Epithelial cell of prostate (primary cell): ENCODE results near the gene DPAGT1.
"Not testable (repeated sequence)": the region's sequence is repeated elsewhere in the genome, so short reads cannot be mapped to it uniquely, and the experiment has no call there.

ENCODE experiments used
- DNase-seq: peaks from one replicate; pipeline ENCODE4 v3.0.0-alpha.2; 2011; ENCODE audit warnings: low read depth, low spot score
- H3K27ac ChIP-seq: fragments of 450-650 bp; 2 replicates; pipeline ENCODE4 v1.5.1; 2017; ENCODE audit warnings: mild to moderate bottlenecking

Gene DPAGT1

DNA sequence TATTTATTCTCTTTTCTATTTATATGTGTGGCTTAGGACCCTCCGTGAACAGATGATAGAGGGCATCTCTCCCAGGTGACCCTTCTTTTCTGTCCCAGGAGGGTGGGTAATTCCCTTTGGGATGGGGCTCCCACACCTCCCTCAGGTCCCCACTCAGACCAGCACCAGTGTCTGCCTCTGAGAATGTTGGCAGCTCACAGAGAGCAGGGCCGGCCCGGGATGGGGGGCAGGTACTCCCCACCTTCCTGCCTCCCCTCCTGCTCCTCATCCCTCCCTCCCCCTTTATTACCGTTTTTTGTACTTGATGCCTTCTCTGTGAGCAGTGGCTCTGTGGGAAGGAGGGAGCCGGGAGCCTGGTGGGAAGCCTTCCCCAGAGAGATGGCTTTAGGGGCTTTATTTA lies 14.9 kb upstream of the DPAGT1 start:
- H3K27ac ChIP-seq = no peak overlapping the region
- no peak for DNase-seq

DNA sequence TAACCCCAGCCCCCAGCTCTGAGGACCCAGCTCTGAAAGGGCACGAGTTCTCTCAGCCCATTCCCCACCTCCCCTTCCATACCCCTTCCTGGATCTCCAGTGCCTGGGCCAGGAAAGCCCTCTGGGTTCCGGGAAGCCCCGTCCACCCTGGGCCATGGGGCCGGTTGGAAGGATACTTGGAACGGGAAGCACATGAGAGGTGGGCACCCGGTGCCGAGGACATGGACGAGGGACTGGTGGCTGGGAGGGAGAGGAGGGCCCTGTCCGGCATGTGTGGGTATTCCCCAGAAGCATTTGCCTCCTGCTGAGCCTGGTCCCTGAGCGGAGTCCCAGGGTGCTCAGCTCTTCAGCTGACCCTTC lies 14.6 kb upstream of the DPAGT1 start:
- no peak overlapping the region for H3K27ac ChIP-seq
- no peak for DNase-seq

DNA sequence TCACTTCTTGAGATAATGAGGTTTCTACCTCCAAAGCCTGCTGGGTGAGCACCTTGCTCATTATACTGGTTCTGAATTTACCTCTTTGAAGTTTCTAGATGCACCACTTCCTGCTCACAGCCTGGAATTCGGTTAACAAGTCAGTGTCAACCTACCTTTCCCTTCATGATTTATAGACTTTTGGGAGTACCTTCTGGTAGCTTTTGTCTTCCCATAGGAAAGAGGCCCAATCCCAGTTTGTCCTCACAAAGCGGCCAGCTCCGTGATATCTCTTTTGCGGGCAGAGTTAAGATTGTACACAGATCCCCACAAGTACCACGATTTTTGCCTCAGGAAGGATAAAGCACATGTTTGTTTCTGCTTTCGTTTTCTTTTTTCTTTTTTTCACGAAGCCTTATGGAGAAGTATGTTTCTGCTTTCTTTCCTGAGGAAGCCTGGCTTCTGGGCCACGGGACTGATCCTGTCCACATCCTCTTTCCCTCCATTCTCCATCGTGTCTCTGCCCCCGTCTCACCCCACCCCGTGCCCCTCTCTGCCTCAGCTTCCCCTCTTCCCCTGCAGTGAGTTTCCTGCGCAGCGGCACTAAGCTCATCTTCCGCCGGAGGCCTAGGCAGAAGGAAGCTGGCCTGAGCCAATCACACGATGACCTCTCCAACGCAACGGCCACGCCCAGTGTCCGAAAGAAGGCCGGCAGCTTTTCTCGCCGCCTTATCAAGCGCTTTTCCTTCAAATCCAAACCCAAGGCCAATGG lies 14.0 kb upstream of the DPAGT1 start:
- no peak overlapping the region for H3K27ac ChIP-seq
- DNase-seq = no peak

DNA sequence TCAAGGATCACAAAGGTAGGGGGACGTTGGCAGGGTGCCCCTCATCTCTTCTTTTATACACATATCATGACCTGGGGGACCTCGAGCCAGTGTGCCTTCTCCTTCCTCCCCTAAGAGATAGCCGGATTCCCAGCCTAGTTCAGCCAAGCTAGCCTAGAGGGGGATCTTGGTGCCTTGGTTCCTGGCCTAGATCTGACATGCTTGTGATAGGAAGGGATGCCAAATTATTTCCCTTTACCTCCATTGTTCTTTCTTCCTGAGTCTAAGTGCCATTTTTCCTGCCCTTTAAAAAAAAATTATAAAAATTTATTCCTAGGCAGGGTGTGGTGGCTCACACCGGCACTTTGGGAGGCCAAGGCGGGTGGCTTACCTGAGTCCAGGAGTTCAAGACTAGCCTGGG lies 12.7 kb upstream of the DPAGT1 start:
- DNase-seq = no peak
- no peak overlapping the region for H3K27ac ChIP-seq

DNA sequence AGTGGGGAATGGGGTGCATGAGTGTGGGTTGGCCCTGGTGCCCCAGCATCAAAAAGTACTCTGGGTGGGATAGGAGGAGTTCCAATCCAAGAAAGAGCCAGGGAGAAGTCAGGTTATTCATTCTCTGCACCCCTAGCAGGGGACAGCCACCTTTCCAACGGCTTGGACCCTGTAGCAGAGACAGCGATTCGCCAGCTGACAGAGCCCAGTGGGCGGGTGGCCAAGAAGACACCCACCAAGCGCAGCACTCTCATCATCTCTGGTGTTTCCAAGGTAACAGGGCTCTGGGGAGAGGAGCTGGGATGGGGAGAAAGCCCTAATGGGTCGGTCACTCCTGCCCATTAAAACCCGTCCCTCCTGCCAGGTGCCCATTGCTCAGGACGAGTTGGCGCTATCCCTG lies 12.1 kb upstream of the DPAGT1 start:
- DNase-seq = no peak
- no peak overlapping the region for H3K27ac ChIP-seq

DNA sequence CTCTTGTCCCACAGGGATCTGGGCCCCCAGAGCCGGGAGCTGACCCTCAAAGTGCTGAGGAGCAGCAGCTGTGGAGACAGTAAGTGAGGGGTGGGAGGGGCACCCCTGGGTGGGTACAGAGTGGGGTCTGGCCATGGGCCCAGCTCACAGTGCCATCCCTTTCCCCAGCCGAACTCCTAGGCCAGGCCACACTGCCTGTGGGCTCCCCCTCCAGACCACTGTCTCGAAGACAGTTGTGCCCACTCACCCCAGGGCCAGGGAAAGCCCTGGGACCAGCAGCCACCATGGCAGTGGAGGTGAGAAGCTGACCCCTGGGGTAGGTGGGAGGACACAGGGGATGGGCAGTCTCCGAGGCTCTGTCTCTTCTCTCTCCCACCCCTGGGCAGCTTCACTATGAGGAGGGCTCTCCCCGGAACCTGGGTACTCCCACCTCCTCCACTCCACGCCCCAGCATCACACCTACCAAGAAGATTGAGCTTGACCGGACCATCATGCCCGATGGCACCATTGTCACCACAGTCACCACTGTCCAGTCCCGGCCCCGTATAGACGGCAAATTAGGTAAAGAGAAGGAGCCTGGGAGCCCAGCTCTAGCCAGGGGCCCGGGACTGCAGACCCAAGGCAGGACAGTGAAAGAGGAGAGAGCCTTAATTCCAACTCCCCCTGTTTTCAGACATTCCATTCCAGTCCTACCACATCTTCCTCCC lies 10.8 kb upstream of the DPAGT1 start:
- no peak overlapping the region for H3K27ac ChIP-seq
- DNase-seq = no peak

DNA sequence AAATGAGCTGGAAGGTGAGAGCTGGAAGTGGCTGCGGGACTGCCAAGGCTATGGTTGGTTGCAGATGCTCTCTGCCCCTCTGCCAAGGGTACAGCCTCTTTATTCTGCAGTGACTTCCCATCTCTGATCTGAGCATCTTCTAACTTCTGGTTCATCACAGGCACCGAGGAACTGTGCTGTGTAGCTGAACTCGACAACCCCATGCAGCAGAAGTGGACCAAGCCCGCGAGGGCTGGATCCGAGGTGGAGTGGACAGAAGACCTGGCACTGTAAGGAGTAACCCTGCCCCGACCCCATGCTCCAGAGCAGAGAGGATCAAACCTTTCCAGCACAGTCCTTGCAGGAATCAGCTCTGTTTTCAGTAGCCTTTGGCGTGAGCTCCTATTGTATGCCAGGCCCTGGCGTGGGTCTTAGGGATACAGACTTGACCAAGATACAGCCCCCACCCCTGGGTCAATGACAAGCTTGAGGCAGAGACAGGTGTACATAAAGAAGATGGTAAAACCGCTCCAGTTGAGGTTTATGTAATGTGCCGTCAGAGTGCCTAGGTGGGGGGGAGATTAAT lies 9.8 kb upstream of the DPAGT1 start:
- H3K27ac ChIP-seq = no peak overlapping the region
- DNase-seq = no peak

DNA sequence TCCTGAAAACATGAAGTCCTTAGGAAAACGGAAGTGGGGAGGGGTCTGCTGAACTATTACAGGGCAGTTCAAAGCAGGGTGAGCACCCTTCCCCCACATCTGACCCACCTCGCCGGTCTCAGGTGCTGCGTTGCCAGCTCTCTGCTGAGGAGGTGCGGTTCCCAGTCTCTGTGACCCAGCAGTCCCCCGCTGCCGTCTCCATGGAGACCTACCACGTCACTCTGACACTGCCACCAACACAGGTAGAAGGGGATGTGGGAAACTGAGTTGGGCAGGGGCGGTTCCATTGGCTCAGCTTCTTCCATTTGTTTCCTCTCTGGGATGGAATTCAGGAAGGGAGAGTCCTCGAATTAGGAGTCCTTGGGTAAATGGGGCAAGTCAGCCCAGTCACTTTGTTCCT lies 8.8 kb upstream of the DPAGT1 start:
- H3K27ac ChIP-seq = no peak overlapping the region
- DNase-seq = no peak

DNA sequence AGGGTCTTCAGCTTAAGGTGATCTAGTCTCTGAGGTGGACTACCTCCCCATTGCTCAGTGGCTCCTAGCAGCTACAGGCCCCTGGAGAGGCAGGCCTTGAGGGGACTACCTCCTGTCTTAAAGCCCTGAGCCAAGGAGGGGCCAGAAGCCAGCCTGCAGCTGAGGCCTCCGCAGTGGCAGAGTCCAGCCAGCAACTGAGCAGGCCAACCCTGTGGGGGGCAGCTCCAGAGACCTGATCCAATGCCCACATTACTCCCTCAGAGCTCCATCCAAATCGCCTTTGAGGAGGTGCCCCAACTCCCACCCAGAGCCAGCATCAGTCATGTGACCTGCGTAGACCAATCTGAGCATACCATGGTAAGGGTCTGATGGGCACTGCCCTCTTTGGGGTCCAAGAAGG lies 8.2 kb upstream of the DPAGT1 start:
- DNase-seq = no peak
- H3K27ac ChIP-seq = no peak overlapping the region

DNA sequence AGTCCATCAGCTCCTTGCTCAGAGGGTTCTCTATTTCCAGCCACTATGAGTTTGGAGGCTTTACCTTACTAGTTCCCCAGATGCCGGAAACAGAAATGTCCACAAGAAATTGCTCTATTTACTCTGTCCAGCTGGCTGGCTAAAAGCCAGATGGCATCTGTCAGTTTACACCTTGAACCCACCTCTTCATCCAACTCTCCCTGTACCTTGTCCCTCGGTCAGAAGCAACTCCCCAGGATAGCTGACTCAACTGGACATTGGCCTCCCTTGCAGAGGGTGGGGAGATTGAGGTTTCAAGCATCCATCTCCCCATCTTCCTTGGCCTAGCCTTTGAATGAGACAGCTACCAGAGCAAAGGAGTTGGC lies 7.2 kb upstream of the DPAGT1 start:
- no peak for DNase-seq
- no peak overlapping the region for H3K27ac ChIP-seq

DNA sequence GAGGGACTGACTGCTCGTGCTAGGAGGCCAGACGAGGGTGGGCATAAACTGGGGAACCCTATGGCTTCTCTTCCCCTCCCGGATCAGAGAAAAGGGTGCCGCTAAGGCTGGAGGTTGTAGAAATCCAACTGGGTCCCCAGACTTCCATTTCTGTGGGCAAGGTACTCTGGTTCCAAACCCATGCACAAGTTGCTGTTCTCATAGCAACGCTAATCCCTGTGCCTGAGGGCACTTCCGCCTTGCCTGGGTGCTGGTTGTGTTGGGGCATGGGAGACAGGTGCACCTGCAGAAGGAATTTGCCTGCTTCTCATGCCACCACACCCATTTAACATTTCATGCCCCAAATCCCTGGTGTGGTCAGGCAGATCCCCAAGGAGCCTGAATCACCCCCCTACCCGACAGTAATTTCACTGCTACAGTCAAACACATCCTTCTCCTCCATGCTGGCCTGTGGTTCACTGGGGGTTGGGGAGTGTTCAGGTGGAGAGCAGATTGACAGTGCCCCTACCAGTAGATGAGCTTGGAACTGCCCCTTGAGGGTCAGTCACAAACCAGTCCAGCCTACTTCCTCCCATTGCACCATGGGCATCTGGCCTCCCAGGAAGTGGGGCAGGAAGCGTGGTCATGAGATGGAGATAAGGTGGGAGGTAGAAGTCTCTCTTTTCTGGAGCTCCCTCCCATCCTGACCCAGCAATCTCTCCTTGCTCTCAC lies 6.6 kb upstream of the DPAGT1 start:
- H3K27ac ChIP-seq = peak overlapping the region; percentile 34
- DNase-seq = no peak

DNA sequence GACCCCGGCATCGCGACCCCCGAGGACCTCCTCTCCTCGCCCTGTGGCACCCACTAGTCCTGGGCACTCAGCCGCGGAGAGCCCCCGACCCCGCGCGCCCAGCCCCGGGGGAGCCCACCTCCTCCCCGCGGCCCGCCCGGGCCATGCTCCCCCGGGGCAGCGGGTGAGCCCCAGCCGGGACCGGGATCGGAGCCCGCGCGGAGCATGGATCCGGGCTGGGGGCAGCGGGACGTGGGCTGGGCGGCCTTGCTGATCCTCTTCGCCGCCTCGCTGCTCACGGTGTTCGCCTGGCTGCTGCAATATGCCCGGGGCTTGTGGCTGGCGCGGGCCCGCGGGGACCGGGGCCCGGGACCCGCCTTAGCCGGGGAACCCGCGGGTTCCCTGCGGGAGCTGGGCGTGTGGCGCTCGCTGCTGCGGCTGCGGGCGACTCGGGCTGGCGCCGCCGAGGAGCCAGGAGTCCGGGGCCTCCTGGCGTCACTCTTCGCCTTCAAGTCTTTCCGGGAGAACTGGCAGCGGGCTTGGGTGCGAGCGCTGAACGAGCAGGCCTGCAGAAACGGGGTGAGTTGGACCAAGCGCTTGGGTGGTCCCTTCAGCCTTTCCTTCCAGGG lies 6.0 kb upstream of the DPAGT1 start:
- H3K27ac ChIP-seq = peak overlapping the region; percentile 34
- DNase-seq = no peak

DNA sequence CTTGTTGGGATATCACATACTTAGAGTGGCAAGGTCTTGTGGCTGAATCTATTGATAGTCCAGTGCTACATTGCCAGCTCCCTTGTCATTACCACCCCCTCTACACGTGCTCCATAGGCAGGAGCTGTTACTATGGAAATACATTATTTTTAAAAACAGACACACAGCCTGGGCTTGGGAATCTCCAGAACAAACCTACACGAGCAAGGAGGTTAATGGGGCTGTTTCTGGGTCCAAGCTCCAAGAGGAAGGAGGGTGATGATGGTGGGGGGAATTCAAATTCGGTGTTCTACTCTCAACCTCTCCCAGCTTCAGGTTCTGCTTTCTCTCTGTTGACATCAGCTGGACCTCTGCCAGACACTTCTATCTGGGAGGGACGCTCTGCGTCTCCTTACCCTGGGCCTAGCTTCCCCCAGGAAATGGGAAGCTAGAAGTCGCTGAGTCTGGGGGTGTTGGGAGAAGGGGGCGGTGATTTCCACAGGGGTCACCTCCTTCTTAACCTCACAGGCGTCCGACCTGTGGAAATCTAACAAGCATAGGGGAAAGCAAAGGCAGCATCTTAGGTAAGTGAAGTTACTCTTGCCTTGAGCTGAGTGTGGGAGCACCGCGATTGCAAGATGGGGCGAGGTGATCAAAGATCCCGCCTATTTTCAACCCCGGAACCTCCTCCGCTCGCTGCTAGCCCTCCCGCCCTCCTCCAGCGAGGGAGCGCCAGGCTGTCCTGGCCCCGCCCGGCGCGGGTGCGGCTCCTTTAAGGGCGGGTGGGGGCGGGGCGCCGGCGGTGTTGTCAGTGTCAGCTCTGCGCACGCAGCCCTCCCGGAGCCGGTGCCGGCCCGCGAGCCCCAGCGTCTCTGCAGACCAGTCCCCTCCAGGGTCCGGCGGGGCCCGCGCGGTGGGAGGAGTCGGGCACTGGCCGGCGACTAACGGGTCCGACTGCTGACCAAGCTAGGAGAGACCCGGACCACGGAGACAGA lies 5.2 kb upstream of the DPAGT1 start, which contains the start of gene C2CD2L:
C2CD2L (plus strand) TSS at position 781 of the 974 bp plus-strand sequence. CDS start 398 bp downstream, outside the sequence.
- DNase-seq = peak; percentile 53
- peak within 1 kb of the TSS; percentile 34 for H3K27ac ChIP-seq

DNA sequence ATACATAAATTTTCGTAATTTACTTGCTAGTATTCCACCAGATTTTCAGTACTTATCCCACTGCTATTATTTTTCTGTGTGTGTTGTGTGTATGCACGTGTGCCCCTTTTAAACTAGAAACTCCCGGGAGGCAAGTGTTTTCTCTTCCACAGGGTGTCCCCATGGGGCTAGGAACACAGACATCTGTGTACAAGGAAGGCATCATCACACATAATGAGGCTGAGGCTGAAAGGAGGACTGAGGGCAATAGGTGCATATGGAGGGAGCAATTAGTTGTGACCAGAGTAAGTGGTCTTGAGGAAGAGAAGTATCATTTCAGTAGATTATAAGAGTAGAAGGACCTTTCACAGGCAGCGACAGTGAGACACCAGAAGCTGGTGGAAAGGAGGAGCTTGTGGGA lies 2.1 kb upstream of the DPAGT1 start:
- no peak for DNase-seq

DNA sequence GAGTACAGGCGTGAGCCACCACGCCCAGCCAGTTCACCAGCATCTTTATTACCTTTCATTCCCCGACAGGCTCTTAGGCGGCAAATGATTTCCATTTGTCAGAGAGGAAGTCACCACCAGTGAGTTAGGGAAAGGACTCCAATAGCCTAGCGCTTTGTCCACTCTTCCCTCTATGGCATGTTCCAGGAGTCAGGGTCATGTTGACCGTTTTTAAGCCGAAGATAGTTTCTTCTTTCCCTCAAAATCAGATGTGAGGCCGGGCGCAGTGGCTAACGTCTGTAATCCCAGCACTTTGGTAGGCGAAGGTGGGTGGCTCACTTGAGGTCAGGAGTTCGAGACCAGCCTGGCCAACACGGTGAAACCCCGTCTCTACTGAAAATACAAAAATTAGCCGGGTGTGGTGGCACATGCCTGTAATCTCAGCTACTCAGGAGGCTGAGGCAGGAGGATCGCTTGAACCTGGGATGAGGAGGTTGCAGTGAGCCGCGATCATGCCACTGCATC lies 1.6 kb upstream of the DPAGT1 start:
- peak overlapping the region; percentile 95 for H3K27ac ChIP-seq
- not testable (repeated sequence) for DNase-seq

More for the DNA sequence above, 2.1 kb upstream of the DPAGT1 start:
- H3K27ac ChIP-seq = no peak overlapping the region

DNA sequence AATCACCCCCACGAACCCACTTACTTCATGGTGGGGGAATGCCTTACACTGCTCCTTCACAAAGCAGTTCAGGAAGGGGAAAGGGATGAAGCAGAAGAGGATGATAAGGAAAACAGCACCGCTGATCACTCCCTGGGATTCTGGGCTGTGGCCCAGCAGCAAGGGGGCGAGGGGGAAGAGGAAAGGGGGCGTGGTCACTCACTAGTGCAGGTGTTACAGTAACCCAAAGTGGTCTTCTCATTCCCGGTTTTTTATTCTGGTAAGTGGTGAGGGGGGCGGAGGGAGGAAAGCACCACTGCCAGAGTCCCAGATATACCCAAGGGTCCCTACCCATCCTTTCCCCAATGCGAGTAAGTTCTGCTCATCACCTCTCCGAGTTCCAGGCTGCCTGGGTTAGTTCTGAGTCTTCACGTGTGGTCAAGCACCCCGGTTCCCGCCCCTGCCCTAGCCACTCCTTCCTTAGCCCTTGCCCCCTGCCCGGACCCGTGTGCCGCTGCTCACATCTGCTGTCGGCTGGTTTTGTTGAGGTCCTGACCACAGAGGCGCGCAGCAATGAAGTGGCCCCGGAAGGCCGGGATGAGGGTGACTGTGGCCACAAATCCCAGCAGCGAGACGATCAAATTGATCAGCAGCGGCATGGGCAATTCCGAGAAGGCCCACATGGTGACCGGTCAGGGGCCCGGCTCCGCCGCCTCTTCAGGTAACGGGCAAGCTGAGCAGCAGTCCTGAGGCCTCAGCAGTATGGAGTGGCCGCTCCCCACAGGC lies 477 bp downstream of the DPAGT1 start:
- peak overlapping the region; percentile 95 for H3K27ac ChIP-seq

DNA sequence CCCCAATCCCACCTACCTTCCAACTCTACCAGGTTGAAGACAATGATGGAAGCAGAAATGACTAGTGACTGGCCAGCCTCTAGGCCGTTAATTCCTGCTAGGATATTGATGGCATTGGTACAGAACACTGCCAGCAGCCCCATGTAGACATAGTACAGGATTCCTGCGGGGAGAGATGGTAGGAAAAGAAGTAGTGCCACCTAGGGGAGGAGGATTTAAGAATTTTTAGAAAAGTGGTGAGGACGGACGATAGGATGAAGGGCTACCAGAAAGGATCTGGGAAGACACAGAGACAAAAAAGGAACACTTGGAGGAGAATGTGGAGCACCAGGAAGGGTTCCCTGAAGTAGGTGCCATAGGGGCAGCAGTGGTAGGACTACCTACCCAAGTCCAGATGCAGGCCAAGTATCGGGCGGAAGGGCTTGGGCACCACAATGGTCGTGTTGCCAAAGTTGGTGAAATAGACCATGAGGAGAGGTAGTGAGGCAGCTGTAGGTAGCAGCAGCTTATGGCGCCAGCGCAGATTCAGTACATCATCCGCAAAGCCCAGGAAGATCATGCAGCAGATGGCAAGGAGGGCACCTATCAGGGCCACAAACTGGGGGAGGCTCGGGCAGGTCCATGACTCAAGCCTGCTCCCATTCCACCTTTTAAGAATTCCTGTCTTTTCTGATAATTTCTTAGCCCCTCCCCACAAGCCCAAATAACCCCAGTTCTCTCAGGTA lies 1.2 kb downstream of the DPAGT1 start:
- peak overlapping the region; percentile 95 for H3K27ac ChIP-seq
- no peak for DNase-seq

More for the DNA sequence above, 477 bp downstream of the DPAGT1 start:
- no peak for DNase-seq

DNA sequence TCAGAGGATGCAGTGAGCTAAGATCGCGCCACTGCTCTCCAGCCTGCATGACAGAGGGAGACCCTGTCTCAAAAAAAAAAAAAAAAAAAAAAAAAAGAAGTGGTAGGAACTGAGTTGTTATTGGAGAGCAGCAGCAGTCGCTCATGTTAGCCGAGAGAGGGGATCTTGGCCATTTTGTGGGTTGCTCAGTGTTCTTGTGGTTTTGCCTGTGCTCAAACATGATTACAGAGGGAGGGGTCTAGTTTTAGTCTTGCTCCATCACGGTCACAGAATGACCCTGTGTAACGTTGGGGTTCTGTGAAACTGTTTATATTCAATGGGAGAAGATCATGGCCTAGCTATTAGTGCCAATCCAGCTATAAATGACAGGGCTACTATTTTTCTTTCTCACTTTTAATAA lies 1.9 kb downstream of the DPAGT1 start:
- no peak overlapping the region for H3K27ac ChIP-seq
- DNase-seq = no peak
